Measurements from ENCODE around the gene ZNF710. TPM values are rescaled to one million over a fixed set of nuclear protein-coding genes. Genes with fewer than 3 reads are reported as not detected.

Gene ZNF710
- total RNA-seq, 1 experiment from 2014 or later: 40.7 TPM

GRCh38 chr15:89972085-89972484 lies 29.0 kb upstream of the ZNF710 start:
- H3T11ph ChIP-seq (ENCODE audit: low read length): no peak overlapping the region
- no peak overlapping the region for H3K27ac ChIP-seq (ENCODE audit: insufficient read length, low read depth, low read length)
- no peak overlapping the region for H2BK120ac ChIP-seq (ENCODE audit: low read depth, low read length, poor library complexity, severe bottlenecking)
- Mint-ChIP-seq H3K9me3 (peaks cover 6 to 10% of the 10 kb centered on the region in 2 experiments; a peak in 4 of 5 replicates), H3K4me1 (no peaks in the 10 kb centered on the region; a peak in 2 of 4 replicates), H3K36me3 (ENCODE audit: insufficient read depth in 1 of 3, low read depth in 3 of 3) (peaks cover 0 to 3% (median 0%) of the 10 kb centered on the region in 3 experiments; a peak in 1 of 7 replicates), H3K4me3 (no peak overlapping the region), H3K27ac (no peak overlapping the region), H3K27me3 (ENCODE audit: low read depth) (peaks cover 19% of the 10 kb centered on the region)
- no peak for DNase-seq
- no peaks in the 10 kb centered on the region for H3K9me3 ChIP-seq (ENCODE audit: control insufficient read depth, low read depth, low read length)
- no peak overlapping the region for H2BK5ac ChIP-seq (ENCODE audit: insufficient read length, low read length)
- TF ChIP-seq CTCF (conservative IDR thresholded peaks at IDR 0.05): no peak
- no peaks in the 10 kb centered on the region for H3K79me1 ChIP-seq (ENCODE audit: insufficient read depth, low read depth, low read length, poor library complexity, severe bottlenecking)
- H3K4ac ChIP-seq (ENCODE audit: low read depth, low read length): no peak overlapping the region
- no peaks in the 10 kb centered on the region for H3K4me1 ChIP-seq (ENCODE audit: insufficient read depth, low read length)
- H3K79me2 ChIP-seq (ENCODE audit: insufficient read depth, low read length): no peaks in the 10 kb centered on the region
- H4K91ac ChIP-seq (ENCODE audit: insufficient read length, low read depth, low read length): no peak overlapping the region
- H2BK15ac ChIP-seq (ENCODE audit: low read depth, low read length): no peak overlapping the region
- H3K56ac ChIP-seq (ENCODE audit: insufficient read length, low read depth, low read length): no peak overlapping the region
- H3K27me3 ChIP-seq (ENCODE audit: insufficient read depth, low read length): no peaks in the 10 kb centered on the region
- H3K9ac ChIP-seq (ENCODE audit: extremely low read depth, insufficient read length, low read length): no peak overlapping the region
- no peak overlapping the region for H4K5ac ChIP-seq (ENCODE audit: insufficient read length, low read depth, low read length)
- no peak overlapping the region for H3K4me2 ChIP-seq (ENCODE audit: insufficient read depth, insufficient read length, low read length)
- H3K14ac ChIP-seq (ENCODE audit: insufficient read depth, low read length): no peak overlapping the region
- H2AK5ac ChIP-seq (ENCODE audit: insufficient read length, low read length): no peak overlapping the region
- no peaks in the 10 kb centered on the region for H3K23me2 ChIP-seq (ENCODE audit: insufficient read length, low read depth, low read length, poor library complexity, severe bottlenecking)
- H2BK20ac ChIP-seq (ENCODE audit: low read depth, low read length, poor library complexity, severe bottlenecking): no peak overlapping the region
- no CpG with 5 or more reads among the region's 5 CpGs for WGBS (ENCODE audit: extremely low coverage, insufficient read length, low lambda C conversion rate)
- H3K18ac ChIP-seq (ENCODE audit: insufficient read length, low read depth, low read length): no peak overlapping the region
- no peak overlapping the region for H4K8ac ChIP-seq (replicated peaks; ENCODE audit: insufficient read length, low read depth, low read length)
- no peak overlapping the region for H2AFZ ChIP-seq (ENCODE audit: low read length)
- H4K20me1 ChIP-seq (ENCODE audit: control insufficient read depth, insufficient read depth, insufficient read length): no peaks in the 10 kb centered on the region
- no peak overlapping the region for H2BK12ac ChIP-seq (ENCODE audit: insufficient read length, low read depth, low read length)
- no peak overlapping the region for H3K23ac ChIP-seq (ENCODE audit: insufficient read length, low read depth, low read length)
